SK-N-SH (cell line): ENCODE data around the gene CASZ1. TPM values are rescaled to one million over a fixed set of nuclear protein-coding genes. Genes with fewer than 3 reads are reported as not detected.

Experiments
- CTCF ChIA-PET: fragments of 300-600, 350-600 bp; formaldehyde crosslinking; extraction: SDS; loops from one replicate; lab custom pipeline; 2021; lab: Yijun Ruan, JAX
- POLR2A ChIA-PET: fragments of 350-600 bp; sonication (Branson Sonifier 250); formaldehyde crosslinking; extraction: SDS; loops from one replicate; lab custom pipeline; 2020; ENCODE audit warnings: antibody characterized with exemption, inconsistent platforms; lab: Yijun Ruan, JAX
- DNase-seq: peaks from one replicate; pipeline ENCODE4 v3.0.0; 2012
- H2AFZ ChIP-seq: fragments of 200-600 bp; sonication (generic); 2 replicates; pipeline ENCODE4 v1.8.1; 2016; ENCODE audit warnings: antibody characterized with exemption, mild to moderate bottlenecking, low read depth
- H3F3A ChIP-seq: fragments of 200-600 bp; sonication (generic); replicated peaks from 2 replicates; pipeline ENCODE3; 2016; ENCODE audit warnings: antibody characterized with exemption, mild to moderate bottlenecking; ENCODE audit not compliant: insufficient read depth
- H3K27ac ChIP-seq, 2 experiments: fragments of 200-500 bp in 1 of 2; fragments of 200-600 bp in 1 of 2; sonication (Bioruptor generic) in 1 of 2; sonication (generic), shearing (Covaris generic) in 1 of 2; 2 replicates each; pipeline versions ENCODE4 v1.5.1 to v1.6.1; 2014 to 2016; ENCODE audit warnings: low read depth in 2 of 2, inconsistent platforms in 1 of 2, low read length in 1 of 2, mild to moderate bottlenecking in 1 of 2, mixed read lengths in 1 of 2
- H3K27me3 ChIP-seq: fragments of 200-600 bp; sonication (generic), shearing (Covaris generic); 2 replicates; pipeline ENCODE4 v1.6.1; 2016; ENCODE audit warnings: mixed run types; ENCODE audit not compliant: insufficient read depth
- H3K36me3 ChIP-seq, 2 experiments: fragments of 200-500 bp in 1 of 2; fragments of 200-600 bp in 1 of 2; sonication (Bioruptor generic) in 1 of 2; sonication (generic) in 1 of 2; replicated peaks in 1 of 2; 2 replicates each; pipeline versions ENCODE3 to v1.5.1; 2014 to 2016; ENCODE audit warnings: low read length in 1 of 2, mild to moderate bottlenecking in 1 of 2; ENCODE audit not compliant: insufficient read depth in 2 of 2, control insufficient read depth in 1 of 2
- H3K4me1 ChIP-seq, 2 experiments: fragments of 200-500 bp in 1 of 2; fragments of 200-600 bp in 1 of 2; sonication (Bioruptor generic) in 1 of 2; sonication (generic), shearing (Covaris generic) in 1 of 2; 2 replicates each; pipeline versions ENCODE4 v1.5.1 to v1.6.1; 2014 to 2016; ENCODE audit warnings: low read depth in 1 of 2, low read length in 1 of 2, mixed run types in 1 of 2; ENCODE audit not compliant: insufficient read depth in 2 of 2, control insufficient read depth in 1 of 2
- H3K4me2 ChIP-seq: fragments of 200-600 bp; sonication (generic), shearing (Covaris generic); 2 replicates; pipeline ENCODE4 v1.6.1; 2017; ENCODE audit warnings: mixed run types
- H3K4me3 ChIP-seq, 2 experiments: fragments of 200-500 bp in 1 of 2; fragments of 200-600 bp in 1 of 2; sonication (Bioruptor generic) in 1 of 2; sonication (generic), shearing (Covaris generic) in 1 of 2; 2 replicates each; pipeline versions ENCODE4 v1.5.1 to v1.8.1; 2014 to 2016; ENCODE audit warnings: low read depth in 2 of 2, inconsistent platforms in 1 of 2, low read length in 1 of 2, mild to moderate bottlenecking in 1 of 2, mixed read lengths in 1 of 2, moderate library complexity in 1 of 2
- H3K79me2 ChIP-seq: fragments of 200-600 bp; sonication (generic); 2 replicates; pipeline ENCODE4 v1.8.1; 2017; ENCODE audit warnings: mild to moderate bottlenecking; ENCODE audit not compliant: insufficient read depth
- H3K9ac ChIP-seq: fragments of 200-600 bp; sonication (generic); 2 replicates; pipeline ENCODE4 v1.6.1; 2017; ENCODE audit warnings: mixed run types
- H3K9me2 ChIP-seq: fragments of 200-600 bp; sonication (generic); 2 replicates; pipeline ENCODE4 v1.6.1; 2017; ENCODE audit warnings: mixed run types
- H3K9me3 ChIP-seq: fragments of 200-600 bp; sonication (generic); 2 replicates; pipeline ENCODE4 v1.6.1; 2017; ENCODE audit warnings: mixed run types, mild to moderate bottlenecking, moderate library complexity
- H4K20me1 ChIP-seq: fragments of 200-600 bp; sonication (generic); 2 replicates; pipeline ENCODE4 v1.6.1; 2017; ENCODE audit warnings: mild to moderate bottlenecking, mixed run types; ENCODE audit not compliant: insufficient read depth
- EZH2phosphoT487 ChIP-seq: fragments of 200-600 bp; sonication (generic); IDR thresholded peaks from 2 replicates; pipeline ENCODE4 v1.6.1; 2017; ENCODE audit warnings: low read depth, mixed run types, mild to moderate bottlenecking, antibody characterized with exemption, moderate library complexity, borderline replicate concordance
- FOSL2 ChIP-seq: IDR thresholded peaks from 2 replicates; pipeline ENCODE4 v1.4.0; 2012; ENCODE audit warnings: low read depth, mild to moderate bottlenecking, moderate library complexity, borderline replicate concordance
- FOXM1 ChIP-seq: IDR thresholded peaks from 2 replicates; pipeline ENCODE4 v1.4.0; 2012; ENCODE audit warnings: low read depth, mild to moderate bottlenecking
- GATA2 ChIP-seq: sonication (generic); formaldehyde crosslinking; IDR thresholded peaks from 2 replicates; pipeline ENCODE4 v1.5.0; 2020; ENCODE audit warnings: mild to moderate bottlenecking, missing genetic modification reagents
- MEF2A ChIP-seq: IDR thresholded peaks from 2 replicates; pipeline ENCODE4 v1.4.0; 2012; ENCODE audit warnings: low read depth, borderline replicate concordance
- NRF1 ChIP-seq: IDR thresholded peaks from 2 replicates; pipeline ENCODE4 v1.6.1; 2012; ENCODE audit warnings: low read depth, mild to moderate bottlenecking, low read length
- POLR2AphosphoS5 ChIP-seq: IDR thresholded peaks from 2 replicates; pipeline ENCODE4 v1.6.1; 2012; ENCODE audit warnings: low read depth, low read length
- RFX5 ChIP-seq: IDR thresholded peaks from 2 replicates; pipeline ENCODE4 v1.6.1; 2012; ENCODE audit warnings: mild to moderate bottlenecking, improper control_type of control experiment, low read length
- RXRA ChIP-seq: IDR thresholded peaks from 2 replicates; pipeline ENCODE4 v1.4.0; 2012; ENCODE audit warnings: low read depth, mild to moderate bottlenecking, borderline replicate concordance
- SIN3A ChIP-seq: IDR thresholded peaks from 2 replicates; pipeline ENCODE4 v1.6.1; 2012; ENCODE audit warnings: low read depth, mild to moderate bottlenecking, low read length, moderate library complexity, borderline replicate concordance
- SMC3 ChIP-seq: IDR thresholded peaks from 2 replicates; pipeline ENCODE4 v1.6.1; 2012; ENCODE audit warnings: low read depth, low read length, improper control_type of control experiment
- TCF12 ChIP-seq: IDR thresholded peaks from 2 replicates; pipeline ENCODE4 v1.4.0; 2012
- YY1 ChIP-seq: IDR thresholded peaks from 2 replicates; pipeline ENCODE4 v1.4.0; 2012; ENCODE audit warnings: low read depth, mild to moderate bottlenecking
- WGBS: methylation state at CpG from one replicate; pipeline ENCODE4 v1.1.6; 2017; ENCODE audit warnings: low lambda C conversion rate; 5-methylcytosine and 5-hydroxymethylcytosine counted together
- polyA plus RNA-seq, 3 experiments: library from polyadenylated mRNA; depleted of rRNA; stranded (reverse); fragments of >200 nt; gene quantifications; 2 replicates each; pipeline ENCODE4 v1.2.3, GENCODE V29; 2012
- TF ChIP-seq, protein P1 (sequence below): fragments of 200-600 bp; sonication (generic); IDR thresholded peaks from 2 replicates; pipeline ENCODE4 v1.6.1; 2017; ENCODE audit warnings: antibody characterized with exemption, mild to moderate bottlenecking, moderate library complexity
- TF ChIP-seq, protein P2 (sequence below): IDR thresholded peaks from 2 replicates; pipeline ENCODE4; 2012
- TF ChIP-seq, protein P3 (sequence below): IDR thresholded peaks from 2 replicates; pipeline ENCODE4 v1.4.0; 2012; ENCODE audit warnings: low read depth, borderline replicate concordance
- TF ChIP-seq, protein P4 (sequence below): IDR thresholded peaks from 2 replicates; pipeline ENCODE4 v1.4.0; 2012; ENCODE audit warnings: low read depth, borderline replicate concordance
- TF ChIP-seq, protein P5 (sequence below): IDR thresholded peaks from 2 replicates; pipeline ENCODE4 v1.4.0; 2012; ENCODE audit warnings: low read depth

The CASZ1 gene
- polyA plus RNA-seq, 1 of the 3 experiments (the other 2 are of a cell fraction) = 0.51 TPM

DNA sequence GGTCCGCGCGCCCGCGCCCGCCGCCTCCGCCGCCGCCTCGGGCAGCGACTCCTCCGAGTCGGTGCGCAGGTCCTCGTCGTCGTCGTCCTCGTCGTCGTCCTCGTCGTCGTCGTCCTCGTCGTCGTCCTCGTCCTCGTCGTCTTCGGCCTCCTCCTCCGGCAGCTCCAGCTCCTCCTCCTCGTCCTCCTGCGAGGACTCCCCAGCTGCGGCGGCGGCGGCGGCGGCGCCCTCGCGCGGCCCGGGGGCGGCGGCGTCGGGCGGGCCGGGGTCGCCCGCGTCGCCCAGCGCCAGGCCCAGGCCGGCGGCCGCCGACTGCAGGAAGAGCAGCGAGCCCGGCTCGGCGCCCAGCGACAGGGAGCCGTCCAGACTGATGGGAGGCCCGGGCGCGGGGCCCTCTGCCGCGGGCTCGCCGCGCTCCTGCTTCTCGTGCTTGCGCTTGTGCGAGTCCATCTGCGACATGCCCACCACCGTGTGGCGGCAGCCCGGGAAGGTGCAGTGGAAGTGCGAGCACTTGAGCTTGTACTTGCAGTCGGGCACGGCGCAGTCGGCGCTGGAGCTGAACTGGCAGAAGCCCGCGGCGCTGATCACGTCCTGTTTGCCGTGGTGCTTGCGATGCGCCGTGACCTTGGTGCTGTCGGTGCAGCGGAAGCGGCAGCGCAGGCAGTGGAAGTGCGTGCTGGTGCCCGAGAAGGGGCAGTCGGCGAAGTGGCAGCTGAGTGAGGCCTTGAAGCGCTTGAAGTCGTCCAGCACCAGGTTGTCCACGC lies 157.3 kb downstream of the CASZ1 start (continued):
- TF ChIP-seq, protein P1, sequence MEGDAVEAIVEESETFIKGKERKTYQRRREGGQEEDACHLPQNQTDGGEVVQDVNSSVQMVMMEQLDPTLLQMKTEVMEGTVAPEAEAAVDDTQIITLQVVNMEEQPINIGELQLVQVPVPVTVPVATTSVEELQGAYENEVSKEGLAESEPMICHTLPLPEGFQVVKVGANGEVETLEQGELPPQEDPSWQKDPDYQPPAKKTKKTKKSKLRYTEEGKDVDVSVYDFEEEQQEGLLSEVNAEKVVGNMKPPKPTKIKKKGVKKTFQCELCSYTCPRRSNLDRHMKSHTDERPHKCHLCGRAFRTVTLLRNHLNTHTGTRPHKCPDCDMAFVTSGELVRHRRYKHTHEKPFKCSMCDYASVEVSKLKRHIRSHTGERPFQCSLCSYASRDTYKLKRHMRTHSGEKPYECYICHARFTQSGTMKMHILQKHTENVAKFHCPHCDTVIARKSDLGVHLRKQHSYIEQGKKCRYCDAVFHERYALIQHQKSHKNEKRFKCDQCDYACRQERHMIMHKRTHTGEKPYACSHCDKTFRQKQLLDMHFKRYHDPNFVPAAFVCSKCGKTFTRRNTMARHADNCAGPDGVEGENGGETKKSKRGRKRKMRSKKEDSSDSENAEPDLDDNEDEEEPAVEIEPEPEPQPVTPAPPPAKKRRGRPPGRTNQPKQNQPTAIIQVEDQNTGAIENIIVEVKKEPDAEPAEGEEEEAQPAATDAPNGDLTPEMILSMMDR = no peak
- TF ChIP-seq, protein P2, sequence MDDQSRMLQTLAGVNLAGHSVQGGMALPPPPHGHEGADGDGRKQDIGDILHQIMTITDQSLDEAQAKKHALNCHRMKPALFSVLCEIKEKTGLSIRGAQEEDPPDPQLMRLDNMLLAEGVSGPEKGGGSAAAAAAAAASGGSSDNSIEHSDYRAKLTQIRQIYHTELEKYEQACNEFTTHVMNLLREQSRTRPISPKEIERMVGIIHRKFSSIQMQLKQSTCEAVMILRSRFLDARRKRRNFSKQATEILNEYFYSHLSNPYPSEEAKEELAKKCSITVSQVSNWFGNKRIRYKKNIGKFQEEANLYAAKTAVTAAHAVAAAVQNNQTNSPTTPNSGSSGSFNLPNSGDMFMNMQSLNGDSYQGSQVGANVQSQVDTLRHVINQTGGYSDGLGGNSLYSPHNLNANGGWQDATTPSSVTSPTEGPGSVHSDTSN = no peak
- TF ChIP-seq GATA2 = no peak
- no peak for TF ChIP-seq EZH2phosphoT487
- TF ChIP-seq NRF1 = no peak
- no peak for TF ChIP-seq TCF12
- TF ChIP-seq RXRA = no peak
- no peak for TF ChIP-seq MEF2A
- TF ChIP-seq, all 33 proteins: peak for 0

DNA sequence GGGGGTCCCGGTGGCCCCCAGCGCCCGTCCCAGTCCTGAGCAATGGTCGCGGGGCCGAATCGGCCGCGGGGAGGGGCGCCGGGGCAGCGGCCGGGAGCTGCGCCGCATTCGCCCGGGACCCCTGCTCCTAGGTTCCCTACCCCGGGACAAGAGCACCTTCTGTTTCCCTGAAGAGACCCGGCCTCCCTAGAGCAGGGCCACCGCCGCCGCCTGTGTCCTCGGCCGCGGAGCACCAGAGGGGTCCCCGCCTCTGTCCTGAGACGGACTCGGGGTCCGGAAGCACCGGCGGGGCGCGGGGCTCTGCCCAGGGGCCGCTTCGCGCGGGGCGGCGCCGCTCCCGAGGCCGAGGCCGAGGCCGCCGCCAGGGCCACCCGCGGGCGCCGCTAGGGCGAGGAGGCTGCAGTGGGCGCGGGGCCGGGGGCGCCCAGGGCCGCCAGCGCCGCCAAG lies 157.9 kb downstream of the CASZ1 start:
- Histone ChIP-seq H3K4me3 (no peak overlapping the region), H3K4me1 (peaks cover 5 to 42% of the 10 kb centered on the region in 2 experiments; a peak in 2 of 4 replicates), H3K9ac (no peak overlapping the region), H3K27me3 (no peaks in the 10 kb centered on the region), H3F3A (peaks cover 3% of the 10 kb centered on the region), H4K20me1 (no peaks in the 10 kb centered on the region), H3K36me3 (no peaks in the 10 kb centered on the region), H3K4me2 (no peak overlapping the region), H3K9me2 (no peaks in the 10 kb centered on the region), H3K9me3 (no peaks in the 10 kb centered on the region), H2AFZ (no peak overlapping the region), H3K27ac (no peak overlapping the region; a peak in 1 of 4 replicates), H3K79me2 (no peaks in the 10 kb centered on the region)
- POLR2A ChIA-PET = no interaction called here
- no CpG with 5 or more reads among the region's 57 CpGs for WGBS
- CTCF ChIA-PET = interaction anchor here (1.1 kb wide), 1 partner anchor 9 kb away, joined by 3 read pairs; no protein-coding TSS in a partner anchor
- DNase-seq = no peak
- no peak for TF ChIP-seq YY1
- TF ChIP-seq EZH2phosphoT487 = no peak
- TF ChIP-seq, protein P3, sequence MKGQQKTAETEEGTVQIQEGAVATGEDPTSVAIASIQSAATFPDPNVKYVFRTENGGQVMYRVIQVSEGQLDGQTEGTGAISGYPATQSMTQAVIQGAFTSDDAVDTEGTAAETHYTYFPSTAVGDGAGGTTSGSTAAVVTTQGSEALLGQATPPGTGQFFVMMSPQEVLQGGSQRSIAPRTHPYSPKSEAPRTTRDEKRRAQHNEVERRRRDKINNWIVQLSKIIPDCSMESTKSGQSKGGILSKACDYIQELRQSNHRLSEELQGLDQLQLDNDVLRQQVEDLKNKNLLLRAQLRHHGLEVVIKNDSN = no peak
- TF ChIP-seq MEF2A = no peak
- TF ChIP-seq SMC3 = no peak
- TF ChIP-seq, protein P1 = no peak
- TF ChIP-seq SIN3A = no peak
- TF ChIP-seq, protein P4, sequence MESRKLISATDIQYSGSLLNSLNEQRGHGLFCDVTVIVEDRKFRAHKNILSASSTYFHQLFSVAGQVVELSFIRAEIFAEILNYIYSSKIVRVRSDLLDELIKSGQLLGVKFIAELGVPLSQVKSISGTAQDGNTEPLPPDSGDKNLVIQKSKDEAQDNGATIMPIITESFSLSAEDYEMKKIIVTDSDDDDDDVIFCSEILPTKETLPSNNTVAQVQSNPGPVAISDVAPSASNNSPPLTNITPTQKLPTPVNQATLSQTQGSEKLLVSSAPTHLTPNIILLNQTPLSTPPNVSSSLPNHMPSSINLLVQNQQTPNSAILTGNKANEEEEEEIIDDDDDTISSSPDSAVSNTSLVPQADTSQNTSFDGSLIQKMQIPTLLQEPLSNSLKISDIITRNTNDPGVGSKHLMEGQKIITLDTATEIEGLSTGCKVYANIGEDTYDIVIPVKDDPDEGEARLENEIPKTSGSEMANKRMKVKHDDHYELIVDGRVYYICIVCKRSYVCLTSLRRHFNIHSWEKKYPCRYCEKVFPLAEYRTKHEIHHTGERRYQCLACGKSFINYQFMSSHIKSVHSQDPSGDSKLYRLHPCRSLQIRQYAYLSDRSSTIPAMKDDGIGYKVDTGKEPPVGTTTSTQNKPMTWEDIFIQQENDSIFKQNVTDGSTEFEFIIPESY = no peak
- TF ChIP-seq FOSL2 = no peak
- no peak for TF ChIP-seq POLR2AphosphoS5
- no peak for TF ChIP-seq RFX5
- TF ChIP-seq FOXM1 = no peak
- TF ChIP-seq, protein P5, sequence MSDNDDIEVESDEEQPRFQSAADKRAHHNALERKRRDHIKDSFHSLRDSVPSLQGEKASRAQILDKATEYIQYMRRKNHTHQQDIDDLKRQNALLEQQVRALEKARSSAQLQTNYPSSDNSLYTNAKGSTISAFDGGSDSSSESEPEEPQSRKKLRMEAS = no peak
